PC-3 (cell line): ENCODE measurements around the gene BTAF1. TPM values are rescaled to one million over a fixed set of nuclear protein-coding genes. Genes with fewer than 3 reads are reported as not detected.

Experiments used
- ATAC-seq: fragments of 200-7000 bp; cut with Tn5 transposase; 2 replicates; pipeline ENCODE4 v1.9.1; 2020; ENCODE audit warnings: mild to moderate bottlenecking, moderate library complexity
- BruUV-seq: library from RNA; stranded (reverse); fragments of 400-500 nt; replicated peaks from 2 replicates; lab custom pipeline; 2021; lab: Mats Ljungman, UMichigan
- CTCF ChIA-PET: fragments of 300-600 bp; sonication (Branson Sonifier 250); formaldehyde crosslinking; loops from one replicate; lab custom pipeline; 2022; ENCODE audit warnings: antibody characterized with exemption; lab: Charles Lee
- POLR2A ChIA-PET: fragments of 300-600 bp; sonication (Branson Sonifier 250); formaldehyde crosslinking; loops from one replicate; lab custom pipeline; 2022; ENCODE audit warnings: antibody characterized with exemption; ENCODE audit not compliant: unreplicated experiment; lab: Charles Lee
- DNase-seq: peaks from one replicate; pipeline ENCODE4 v3.0.0-alpha.2; 2015
- H2AFZ ChIP-seq: fragments of 300-600 bp; sonication (generic); 2 replicates; pipeline ENCODE4 v1.6.0; 2016; ENCODE audit warnings: antibody characterized with exemption, low read length
- H3F3A ChIP-seq: fragments of 300-600 bp; sonication (generic); one replicate; pipeline ENCODE4 v1.6.0; 2017; ENCODE audit warnings: antibody characterized with exemption, low read length, control low read depth, mild to moderate bottlenecking; ENCODE audit not compliant: unreplicated experiment
- H3K27ac ChIP-seq: fragments of 300-600 bp; sonication (generic); 2 replicates; pipeline ENCODE4 v1.5.1; 2016; ENCODE audit warnings: mild to moderate bottlenecking, low read length
- H3K27me3 ChIP-seq: fragments of 300-600 bp; sonication (generic); 2 replicates; pipeline ENCODE4 v1.6.1; 2016; ENCODE audit warnings: low read length, mixed read lengths
- H3K36me3 ChIP-seq: fragments of 300-600 bp; sonication (generic); 2 replicates; pipeline ENCODE4 v1.6.1; 2016; ENCODE audit warnings: low read depth, mixed run types, low read length, mixed read lengths
- H3K4me1 ChIP-seq: fragments of 300-600 bp; sonication (generic); 2 replicates; pipeline ENCODE4 v1.5.1; 2016; ENCODE audit warnings: low read length; ENCODE audit not compliant: insufficient read depth
- H3K4me2 ChIP-seq: fragments of 300-600 bp; sonication (generic); 2 replicates; pipeline ENCODE4 v1.6.0; 2016; ENCODE audit warnings: low read length
- H3K4me3 ChIP-seq: fragments of 300-600 bp; sonication (generic); 2 replicates; pipeline ENCODE4 v1.5.1; 2016; ENCODE audit warnings: mild to moderate bottlenecking, low read length, mixed read lengths
- H3K79me2 ChIP-seq: fragments of 300-600 bp; sonication (generic); 2 replicates; pipeline ENCODE4 v1.6.1; 2017; ENCODE audit warnings: low read length, mixed read lengths
- H3K9ac ChIP-seq: fragments of 300-600 bp; sonication (generic); 2 replicates; pipeline ENCODE4 v1.6.0; 2016; ENCODE audit warnings: mild to moderate bottlenecking, low read length
- H3K9me2 ChIP-seq: fragments of 300-600 bp; sonication (generic); replicated peaks from 2 replicates; pipeline ENCODE4 v1.6.1; 2016; ENCODE audit warnings: mixed run types, low read length, mixed read lengths
- H3K9me3 ChIP-seq: fragments of 300-600 bp; sonication (generic); 2 replicates; pipeline ENCODE4 v1.6.1; 2016; ENCODE audit warnings: low read length, mixed read lengths
- H4K20me1 ChIP-seq: fragments of 300-600 bp; sonication (generic); 2 replicates; pipeline ENCODE4 v1.6.1; 2016; ENCODE audit warnings: low read length, mixed read lengths
- CTCF ChIP-seq: fragments of 300-600 bp; sonication (generic); conservative IDR thresholded peaks from 2 replicates; pipeline ENCODE4 v1.5.1; 2017; ENCODE audit warnings: antibody characterized with exemption, low read depth, mild to moderate bottlenecking, low read length
- EZH2 ChIP-seq: fragments of 300-600 bp; sonication (generic); IDR thresholded peaks from one replicate; pipeline ENCODE4 v1.6.1; 2017; ENCODE audit warnings: antibody characterized with exemption, mild to moderate bottlenecking, low read length; ENCODE audit not compliant: unreplicated experiment
- EZH2phosphoT487 ChIP-seq: fragments of 300-600 bp; sonication (generic); IDR thresholded peaks from 2 replicates; pipeline ENCODE4 v1.6.1; 2018; ENCODE audit warnings: mild to moderate bottlenecking, antibody characterized with exemption, low read length, borderline replicate concordance
- intact Hi-C: fragments of 100-400 bp; cut with micrococcal nuclease; formaldehyde crosslinking; loops from 2 replicates; pipeline ENCODE4 v1.9.0; 2023
- total RNA-seq: library from RNA; depleted of rRNA; stranded (reverse); fragments of >200 nt; gene quantifications from 2 replicates; pipeline ENCODE4 v1.2.3, GENCODE V29; 2014

The BTAF1 gene
- total RNA-seq, 1 experiment from 2014 or later, result 27.6 TPM

GRCh38 chr10:91924212-91925021 is 847 bp downstream of the BTAF1 start:
- Histone ChIP-seq H3K9ac (peak overlapping the region; percentile 88), H3K9me3 (no peaks in the 10 kb centered on the region), H3F3A (no peaks in the 10 kb centered on the region), H3K9me2 (no peaks in the 10 kb centered on the region), H4K20me1 (peaks cover 22% of the 10 kb centered on the region; the same call in 1 of the 2 replicates), H3K4me2 (peak overlapping the region; percentile 89), H3K4me3 (peak overlapping the region; percentile 95), H3K4me1 (peaks cover 16% of the 10 kb centered on the region; the same call in 1 of the 2 replicates), H3K27ac (peak overlapping the region; percentile 79), H3K79me2 (peaks cover 58% of the 10 kb centered on the region), H3K36me3 (peaks cover 7% of the 10 kb centered on the region; the same call in 1 of the 2 replicates), H3K27me3 (no peaks in the 10 kb centered on the region), H2AFZ (peak overlapping the region; percentile 91)
- intact Hi-C loops, result no loop called here
- ChIA-PET POLR2A (interaction anchor here (0.5 to 0.6 kb wide), 3 partner anchors 8 to 923 kb away, joined by 3 read pairs; partner anchors contain the start of gene TNKS2), CTCF (interaction anchor here (0.6 kb wide), 1 partner anchor 85 kb away, joined by 5 read pairs; no protein-coding TSS in a partner anchor)
- no peak for TF ChIP-seq EZH2phosphoT487
- peak; percentile 16 for ATAC-seq
- DNase-seq, result no peak
- TSS peak; percentile 66 for BruUV-seq

DNA sequence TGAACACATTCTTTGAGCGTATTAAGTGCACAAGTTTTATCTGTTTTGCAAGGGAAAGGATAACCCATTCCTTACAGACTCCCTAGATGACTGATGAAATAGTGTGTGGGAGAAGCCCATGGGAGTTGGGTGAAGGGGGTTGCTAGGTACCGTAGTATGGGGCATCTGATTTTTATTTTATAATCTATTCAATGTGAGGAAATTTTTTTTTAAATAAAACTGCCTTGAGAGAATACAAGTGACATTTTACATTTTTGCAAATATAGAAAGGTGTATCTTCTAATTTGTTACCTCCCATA is 1.4 kb downstream of the BTAF1 start:
- H3K9me3 ChIP-seq, result no peaks in the 10 kb centered on the region
- DNase-seq, result no peak
- BruUV-seq, result no TSS peak
- TF ChIP-seq EZH2phosphoT487, result no peak
- TF ChIP-seq EZH2, result no peak
- no peak for TF ChIP-seq CTCF
- peak overlapping the region; percentile 95 for H3K4me3 ChIP-seq
- H3K27me3 ChIP-seq, result no peaks in the 10 kb centered on the region
- intact Hi-C loops, result no loop called here
- H3K79me2 ChIP-seq, result peaks cover 64% of the 10 kb centered on the region
- ChIA-PET POLR2A (no interaction called here), CTCF (interaction anchor here (0.6 kb wide), 1 partner anchor 85 kb away, joined by 5 read pairs; no protein-coding TSS in a partner anchor)
- no peak for ATAC-seq
- no peak overlapping the region for H2AFZ ChIP-seq
- H3K36me3 ChIP-seq, result peaks cover 7% of the 10 kb centered on the region; the same call in 1 of the 2 replicates
- H4K20me1 ChIP-seq, result peaks cover 22% of the 10 kb centered on the region; the same call in 1 of the 2 replicates
- no peaks in the 10 kb centered on the region for H3K9me2 ChIP-seq
- H3K27ac ChIP-seq, result no peak overlapping the region
- peak overlapping the region; percentile 89 for H3K4me2 ChIP-seq
- H3K9ac ChIP-seq, result peak overlapping the region; percentile 88
- no peaks in the 10 kb centered on the region for H3F3A ChIP-seq
- H3K4me1 ChIP-seq, result peaks cover 16% of the 10 kb centered on the region; the same call in 1 of the 2 replicates

DNA sequence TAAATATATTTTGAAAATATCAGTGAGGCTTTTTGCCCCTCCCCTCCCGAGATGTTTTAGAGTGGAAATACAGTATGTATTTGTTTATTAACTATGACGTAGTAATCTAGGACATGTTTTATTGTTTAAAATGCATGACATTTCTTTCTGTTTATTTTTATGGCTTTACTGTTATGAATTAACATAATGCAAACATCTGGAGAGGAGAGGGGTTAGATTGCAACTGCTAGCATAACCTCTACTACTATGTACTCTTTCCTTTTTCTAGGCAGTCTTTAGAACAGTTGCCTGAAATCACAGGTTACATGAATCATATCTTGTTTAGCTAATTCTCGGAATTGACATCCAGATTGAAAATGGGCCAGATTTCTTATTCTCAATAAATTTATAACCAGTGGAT is 7.4 kb downstream of the BTAF1 start:
- H3K79me2 ChIP-seq, result peaks cover 95% of the 10 kb centered on the region
- ATAC-seq, result peak; percentile 22; the same call in 1 of the 2 replicates
- POLR2A ChIA-PET, result no interaction called here

More for the DNA sequence above, 7.4 kb downstream of the BTAF1 start:
- Histone ChIP-seq H3K4me3 (no peak overlapping the region), H3K36me3 (peaks cover 11% of the 10 kb centered on the region; the same call in 1 of the 2 replicates), H3K9me3 (no peaks in the 10 kb centered on the region), H3K27me3 (no peaks in the 10 kb centered on the region), H3K4me1 (peaks cover 44% of the 10 kb centered on the region), H2AFZ (no peak overlapping the region), H3K9me2 (no peaks in the 10 kb centered on the region), H4K20me1 (0 out of 2 replicates have a peak, but pooled peaks cover 11% of the 10 kb centered on the region), H3K4me2 (peak overlapping the region; percentile 47; the same call in 1 of the 2 replicates), H3K9ac (no peak overlapping the region), H3K27ac (no peak overlapping the region), H3F3A (peaks cover 12% of the 10 kb centered on the region)
- DNase-seq, result no peak
- CTCF ChIA-PET, result no interaction called here
- no peak for TF ChIP-seq CTCF
- TF ChIP-seq EZH2phosphoT487, result no peak
- TF ChIP-seq EZH2, result no peak
- BruUV-seq, result no TSS peak
- intact Hi-C loops, result no loop called here
